Measurements from ENCODE around the gene KCNJ9.
A peak's percentile ranks its signal among the peaks of the same experiment; 100 is the strongest.
"Not testable (repeated sequence)": the region's sequence is repeated elsewhere in the genome, so short reads cannot be mapped to it uniquely, and the experiment has no call there.

The KCNJ9 gene

GRCh38 chr1:160081261-160081936, at the start of gene KCNJ9:
Gene KCNJ9, plus strand, starts transcription at chr1:160081538. Its CDS starts 2,493 bp downstream, at chr1:160084031.
- DNase-seq, result no peak

GRCh38 chr1:160032165-160032820, 49.0 kb upstream of the KCNJ9 start:
- DNase-seq, result peak; percentile 23 to 28

- no peak for DNase-seq
Observed at GRCh38 chr1:160040476-160040875, 40.9 kb upstream of the KCNJ9 start.

- no peak for DNase-seq
Observed at GRCh38 chr1:160043543-160043942, 37.8 kb upstream of the KCNJ9 start.

GRCh38 chr1:160045653-160046052, 35.7 kb upstream of the KCNJ9 start:
- DNase-seq, result no peak

GRCh38 chr1:160046494-160047110, 34.7 kb upstream of the KCNJ9 start:
- peak; percentile 62 to 63 for DNase-seq

GRCh38 chr1:160047111-160047991, 34.0 kb upstream of the KCNJ9 start:
- no peak for DNase-seq

- no peak for DNase-seq
Observed at GRCh38 chr1:160048335-160048734, 33.0 kb upstream of the KCNJ9 start.

- no peak for DNase-seq
Observed at GRCh38 chr1:160049101-160049500, 32.2 kb upstream of the KCNJ9 start.

- DNase-seq, result not testable (repeated sequence)
Observed at GRCh38 chr1:160050182-160050581, 31.2 kb upstream of the KCNJ9 start.

- no peak for DNase-seq
Observed at GRCh38 chr1:160050619-160051018, 30.7 kb upstream of the KCNJ9 start.

- no peak for DNase-seq
Observed at GRCh38 chr1:160052936-160053335, 28.4 kb upstream of the KCNJ9 start.

GRCh38 chr1:160053548-160054365, 27.6 kb upstream of the KCNJ9 start:
- no peak for DNase-seq

GRCh38 chr1:160056648-160057169, 24.6 kb upstream of the KCNJ9 start:
- no peak for DNase-seq

- no peak for DNase-seq
Observed at GRCh38 chr1:160058087-160058486, 23.3 kb upstream of the KCNJ9 start.

- DNase-seq, result no peak
Observed at GRCh38 chr1:160061369-160062229, 19.7 kb upstream of the KCNJ9 start.

- no peak for DNase-seq
Observed at GRCh38 chr1:160062230-160062532, 19.2 kb upstream of the KCNJ9 start.

- DNase-seq, result no peak
Observed at GRCh38 chr1:160063176-160063575, 18.2 kb upstream of the KCNJ9 start.

GRCh38 chr1:160064164-160064563, 17.2 kb upstream of the KCNJ9 start:
- no peak for DNase-seq

GRCh38 chr1:160064746-160065145, 16.6 kb upstream of the KCNJ9 start:
- DNase-seq, result no peak

All from activated T-cell treated with anti-CD3 and anti-CD28 coated beads, Interleukin-2, amount 50 U/mL, for 48 hours (primary cell).